Neuron (in vitro differentiated cells): ENCODE data around the gene GEN1.
A peak's percentile ranks its signal among the peaks of the same experiment; 100 is the strongest.

ENCODE experiments used
- H2AFZ ChIP-seq: one replicate; pipeline ENCODE4 v1.6.1; 2013; ENCODE audit warnings: low read depth, mild to moderate bottlenecking, inconsistent platforms, low read length, moderate library complexity
- H3K27me3 ChIP-seq: one replicate; pipeline ENCODE4 v1.6.1; 2013; ENCODE audit warnings: low read length; ENCODE audit not compliant: insufficient read depth
- H3K36me3 ChIP-seq: one replicate; pipeline ENCODE4 v1.6.1; 2013; ENCODE audit warnings: low read length; ENCODE audit not compliant: insufficient read depth
- H3K4me1 ChIP-seq: one replicate; pipeline ENCODE4 v1.6.1; 2013; ENCODE audit warnings: low read length; ENCODE audit not compliant: insufficient read depth
- H3K4me3 ChIP-seq: 2 replicates; pipeline ENCODE4 v1.5.1; 2013; ENCODE audit warnings: mild to moderate bottlenecking, low read length, moderate library complexity
- H3K9me3 ChIP-seq: one replicate; pipeline ENCODE4 v1.6.1; 2013; ENCODE audit warnings: low read length

The GEN1 gene

GRCh38 chr2:17793296-17793695, 39.4 kb downstream of the GEN1 start:
- Histone ChIP-seq H3K27me3 (peaks cover 6% of the 10 kb centered on the region), H3K4me1 (peaks cover 3% of the 10 kb centered on the region), H3K36me3 (no peaks in the 10 kb centered on the region), H3K9me3 (no peaks in the 10 kb centered on the region), H3K4me3 (no peak overlapping the region), H2AFZ (no peak overlapping the region)

DNA sequence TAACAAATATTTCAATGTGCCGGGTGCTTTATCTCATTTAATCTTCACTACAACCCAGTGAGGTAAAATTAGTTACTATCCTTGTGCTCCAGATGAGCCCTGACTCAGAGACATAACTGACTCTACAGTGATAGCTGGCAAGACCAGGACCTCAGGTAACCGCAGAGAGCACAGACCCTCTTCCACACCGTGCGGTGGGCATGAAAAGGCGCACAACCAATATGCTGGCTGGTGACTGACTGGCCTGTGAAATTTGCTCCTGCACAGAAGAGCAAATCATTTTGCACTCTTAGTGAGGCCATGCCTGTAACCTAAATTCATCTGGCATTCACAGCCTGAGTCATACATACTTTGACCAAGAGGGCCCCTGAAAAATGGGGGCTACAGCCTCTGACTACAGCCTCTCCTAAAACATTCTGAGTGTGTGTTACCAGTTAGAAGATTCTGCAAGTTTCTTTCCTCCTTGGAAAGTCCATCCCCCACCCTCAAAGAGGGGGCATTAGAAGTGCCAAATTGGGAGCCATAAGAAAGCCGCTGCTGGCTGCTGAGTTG, 39.9 kb downstream of the GEN1 start:
- H3K36me3 ChIP-seq = no peaks in the 10 kb centered on the region
- H3K4me3 ChIP-seq = no peak overlapping the region
- H2AFZ ChIP-seq = no peak overlapping the region
- peaks cover 3% of the 10 kb centered on the region for H3K4me1 ChIP-seq
- H3K27me3 ChIP-seq = peaks cover 6% of the 10 kb centered on the region
- H3K9me3 ChIP-seq = no peaks in the 10 kb centered on the region

DNA sequence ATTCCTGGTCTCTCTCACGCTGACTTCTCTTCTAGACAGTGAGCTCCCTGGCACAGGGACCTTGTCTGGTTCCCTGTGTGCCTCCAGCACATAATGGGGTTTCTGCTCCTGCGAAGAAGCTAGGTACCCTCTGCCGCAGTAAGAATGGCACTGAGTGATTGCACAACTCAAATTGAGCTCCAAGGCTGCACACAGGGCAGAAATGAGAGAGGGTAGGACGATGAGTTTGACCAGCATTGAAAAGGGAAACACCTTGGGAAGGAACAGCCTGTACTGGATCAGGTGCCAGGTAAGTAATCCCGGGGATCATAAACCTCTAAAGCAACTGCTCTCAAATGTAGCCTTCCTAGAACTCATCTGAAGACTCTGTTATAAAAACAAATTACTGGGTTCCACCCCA, 41.4 kb downstream of the GEN1 start:
- no peaks in the 10 kb centered on the region for H3K9me3 ChIP-seq
- H3K4me3 ChIP-seq = no peak overlapping the region
- no peaks in the 10 kb centered on the region for H3K36me3 ChIP-seq
- H3K4me1 ChIP-seq = peaks cover 12% of the 10 kb centered on the region
- peaks cover 6% of the 10 kb centered on the region for H3K27me3 ChIP-seq
- H2AFZ ChIP-seq = no peak overlapping the region

DNA sequence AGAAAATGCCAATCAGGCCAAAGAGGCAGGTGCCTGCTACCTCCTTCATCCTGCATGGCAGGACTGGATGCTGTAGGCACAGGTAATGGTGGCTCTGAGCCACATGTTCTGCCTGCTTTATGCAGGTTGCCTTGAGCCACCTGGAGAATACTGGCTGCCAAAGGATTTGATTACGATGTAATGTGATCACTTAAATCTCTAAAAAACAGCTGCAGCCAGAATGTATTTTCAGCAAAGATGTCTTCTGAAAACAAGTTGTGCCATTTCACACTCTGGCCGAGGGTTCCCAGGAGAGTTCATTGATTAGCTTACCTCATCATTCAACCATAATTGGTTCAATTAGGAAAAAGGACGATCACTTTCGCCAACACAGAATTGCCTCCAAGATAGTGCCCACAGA, 44.4 kb downstream of the GEN1 start:
- H3K36me3 ChIP-seq = no peaks in the 10 kb centered on the region
- H3K4me3 ChIP-seq = no peak overlapping the region

GRCh38 chr2:17799301-17800120, 45.6 kb downstream of the GEN1 start:
- peaks cover 4% of the 10 kb centered on the region for H3K27me3 ChIP-seq
- H2AFZ ChIP-seq = peak overlapping the region; percentile 24
- H3K9me3 ChIP-seq = no peaks in the 10 kb centered on the region
- H3K36me3 ChIP-seq = no peaks in the 10 kb centered on the region
- peaks cover 11% of the 10 kb centered on the region for H3K4me1 ChIP-seq
- H3K4me3 ChIP-seq = no peak overlapping the region

More for the DNA sequence above, 44.4 kb downstream of the GEN1 start:
- H2AFZ ChIP-seq = no peak overlapping the region
- no peaks in the 10 kb centered on the region for H3K9me3 ChIP-seq
- peaks cover 6% of the 10 kb centered on the region for H3K27me3 ChIP-seq
- H3K4me1 ChIP-seq = peaks cover 14% of the 10 kb centered on the region

DNA sequence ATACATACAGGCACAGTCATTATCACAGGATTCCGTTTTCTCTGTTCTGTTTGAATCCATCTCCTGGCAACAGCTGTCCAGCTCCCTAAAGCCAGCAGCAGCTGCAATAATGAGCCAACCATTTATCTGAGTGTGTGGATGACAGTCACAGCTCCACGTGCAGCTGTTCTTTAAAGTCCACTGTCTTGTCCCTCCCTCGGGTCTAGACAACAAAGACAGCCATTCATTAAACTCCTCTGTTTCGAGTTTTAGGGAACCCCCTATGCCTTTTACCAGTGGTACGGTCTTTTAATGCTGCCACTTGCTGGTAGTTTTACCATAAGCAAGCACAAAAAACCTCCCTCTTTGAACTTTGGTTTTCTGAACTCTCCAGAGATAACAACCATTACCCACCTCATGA, 46.3 kb downstream of the GEN1 start:
- Histone ChIP-seq H3K36me3 (no peaks in the 10 kb centered on the region), H3K27me3 (no peaks in the 10 kb centered on the region), H3K4me3 (no peak overlapping the region), H2AFZ (peak overlapping the region; percentile 24), H3K9me3 (no peaks in the 10 kb centered on the region), H3K4me1 (peaks cover 11% of the 10 kb centered on the region)

GRCh38 chr2:17800693-17801458, 46.9 kb downstream of the GEN1 start:
- Histone ChIP-seq H3K4me1 (peaks cover 11% of the 10 kb centered on the region), H3K27me3 (no peaks in the 10 kb centered on the region), H3K9me3 (no peaks in the 10 kb centered on the region), H2AFZ (peak overlapping the region; percentile 24), H3K4me3 (no peak overlapping the region), H3K36me3 (no peaks in the 10 kb centered on the region)

DNA sequence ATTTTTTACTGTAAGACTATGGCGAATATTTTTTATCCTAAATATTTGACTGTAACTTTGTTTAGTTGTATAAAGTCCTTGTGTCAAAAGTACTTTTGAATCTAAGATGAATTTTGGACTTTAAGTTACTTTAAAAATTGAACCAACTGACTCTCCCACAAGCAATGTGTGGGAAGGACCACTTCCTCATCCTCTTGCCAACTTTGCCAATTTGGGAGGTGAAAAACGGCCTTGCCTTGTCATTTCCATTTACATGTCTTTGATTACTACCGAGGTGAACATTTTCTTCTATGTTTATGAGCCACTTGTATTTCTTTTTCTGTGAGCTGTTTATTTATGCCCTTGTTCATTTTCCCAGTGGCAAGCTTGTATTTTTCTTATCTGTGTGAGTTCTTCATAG, 49.6 kb downstream of the GEN1 start:
- Histone ChIP-seq H3K36me3 (no peaks in the 10 kb centered on the region), H3K4me3 (no peak overlapping the region)

DNA sequence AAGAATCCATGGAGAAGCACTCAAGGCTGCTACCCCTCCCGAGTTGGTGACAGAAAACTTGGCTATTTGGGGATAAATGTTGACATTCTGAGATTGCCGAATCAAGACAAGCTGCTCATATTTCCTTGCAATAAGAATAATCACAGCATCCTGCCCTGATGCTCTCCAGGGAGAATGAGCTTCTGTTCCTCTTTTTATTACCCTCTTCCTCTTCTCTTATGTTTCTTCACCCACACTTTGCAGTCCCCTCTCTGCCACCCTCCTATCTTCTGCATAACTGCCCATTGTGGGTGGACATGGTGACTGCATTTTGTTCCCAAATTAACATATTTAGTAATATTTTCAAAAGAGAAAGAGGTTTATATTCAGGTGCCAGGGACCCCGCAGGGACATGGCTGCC, 50.4 kb downstream of the GEN1 start:
- Histone ChIP-seq H3K4me3 (no peak overlapping the region), H3K36me3 (no peaks in the 10 kb centered on the region), H2AFZ (no peak overlapping the region), H3K4me1 (peaks cover 11% of the 10 kb centered on the region), H3K9me3 (no peaks in the 10 kb centered on the region), H3K27me3 (no peaks in the 10 kb centered on the region)

More for the DNA sequence above, 49.6 kb downstream of the GEN1 start:
- Histone ChIP-seq H2AFZ (no peak overlapping the region), H3K27me3 (no peaks in the 10 kb centered on the region), H3K9me3 (no peaks in the 10 kb centered on the region), H3K4me1 (peaks cover 11% of the 10 kb centered on the region)

DNA sequence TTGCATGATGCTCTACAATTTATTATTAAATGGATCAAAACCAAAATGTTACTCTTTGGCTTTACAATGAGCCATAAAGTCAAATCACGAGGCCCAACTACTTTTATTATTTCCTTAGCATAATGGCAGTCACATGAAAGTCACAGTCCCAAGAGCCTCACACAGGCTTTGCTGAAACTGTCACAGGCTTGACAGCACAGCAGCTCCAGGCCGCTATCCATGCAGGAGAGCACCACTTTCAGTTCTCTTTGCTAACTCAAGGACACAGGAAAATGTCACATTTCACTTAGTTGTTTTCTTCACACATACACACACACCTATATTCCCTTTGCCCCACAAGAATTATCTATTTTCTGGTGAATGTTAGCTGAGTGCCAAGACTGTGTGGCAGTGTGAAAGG, 51.2 kb downstream of the GEN1 start:
- H3K36me3 ChIP-seq = no peaks in the 10 kb centered on the region
- H3K27me3 ChIP-seq = no peaks in the 10 kb centered on the region
- no peak overlapping the region for H3K4me3 ChIP-seq
- no peaks in the 10 kb centered on the region for H3K9me3 ChIP-seq
- no peak overlapping the region for H2AFZ ChIP-seq
- peaks cover 3% of the 10 kb centered on the region for H3K4me1 ChIP-seq

DNA sequence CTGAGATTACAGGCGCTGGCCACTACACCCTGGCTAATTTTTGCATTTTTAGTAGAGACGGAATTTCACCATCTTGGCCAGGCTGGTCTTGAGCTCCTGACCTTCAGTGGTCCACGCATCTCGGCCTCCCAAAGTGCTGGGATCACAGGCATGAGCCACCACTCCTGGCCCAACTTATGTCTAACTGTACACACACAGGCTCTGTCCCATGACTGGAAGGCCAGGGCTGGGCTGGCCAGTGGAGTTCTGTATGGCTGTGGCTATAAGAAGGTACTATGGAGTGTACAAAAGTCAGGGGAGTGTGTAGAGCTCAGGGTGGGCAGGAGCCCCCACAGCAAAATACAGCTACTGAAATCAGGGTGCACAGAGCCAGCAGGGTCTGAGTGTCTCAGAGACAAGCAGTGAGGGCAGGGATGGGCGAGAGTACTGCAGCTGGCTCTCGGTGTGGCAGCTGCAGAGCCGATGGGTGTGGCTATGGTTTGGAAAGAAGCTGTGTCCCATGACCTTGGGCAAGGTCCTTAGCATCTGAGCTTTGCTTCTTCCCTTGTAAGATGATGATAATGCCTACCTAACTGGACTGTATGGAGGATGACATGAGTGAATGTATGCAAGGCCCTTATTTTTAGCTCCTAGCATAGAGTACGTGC, 51.9 kb downstream of the GEN1 start:
- H3K9me3 ChIP-seq = no peaks in the 10 kb centered on the region
- H3K4me3 ChIP-seq = no peak overlapping the region
- no peaks in the 10 kb centered on the region for H3K36me3 ChIP-seq
- H3K4me1 ChIP-seq = no peaks in the 10 kb centered on the region
- H2AFZ ChIP-seq = no peak overlapping the region
- no peaks in the 10 kb centered on the region for H3K27me3 ChIP-seq

DNA sequence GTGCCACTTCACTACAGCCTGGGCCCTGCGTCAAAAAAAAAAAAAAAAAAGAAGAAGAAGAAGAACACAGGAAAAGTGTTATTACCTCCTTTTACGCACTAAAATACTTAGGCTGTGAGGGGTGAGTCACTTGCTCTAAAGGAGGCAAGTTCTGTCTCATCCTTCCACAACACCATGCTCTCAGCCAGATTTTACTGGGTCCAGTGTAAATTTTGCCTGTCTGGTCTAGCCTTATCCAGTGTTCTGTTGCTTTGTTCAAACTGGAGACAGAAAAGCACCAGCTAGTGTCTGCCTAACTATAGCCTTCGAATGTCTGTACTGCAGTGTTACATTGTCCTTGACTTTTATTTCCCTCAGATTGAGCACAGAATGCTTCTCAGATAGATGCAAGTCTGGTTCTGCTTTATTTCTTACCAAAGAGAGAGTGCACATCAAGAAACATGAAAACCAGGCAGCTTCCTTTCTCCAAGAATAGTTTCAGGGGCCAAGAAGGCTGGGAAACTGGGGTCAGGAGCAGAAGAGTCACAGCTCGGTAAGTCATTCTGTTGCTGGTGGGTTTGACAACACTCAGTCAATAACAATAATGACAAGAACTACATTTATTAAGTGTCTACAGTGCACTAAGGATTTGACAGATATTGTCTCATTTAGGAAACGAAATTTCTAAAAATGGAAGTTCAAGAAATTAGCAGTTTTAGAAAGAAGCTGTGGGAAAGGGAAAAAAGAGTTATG, 59.2 kb downstream of the GEN1 start:
- H3K4me1 ChIP-seq = no peaks in the 10 kb centered on the region
- H3K27me3 ChIP-seq = no peaks in the 10 kb centered on the region
- H3K4me3 ChIP-seq = no peak overlapping the region
- no peaks in the 10 kb centered on the region for H3K9me3 ChIP-seq
- H2AFZ ChIP-seq = no peak overlapping the region
- H3K36me3 ChIP-seq = no peaks in the 10 kb centered on the region
